Prostate gland (tissue), 2 donors: ENCODE measurements around the gene JMJD4. TPM values are rescaled to one million over a fixed set of nuclear protein-coding genes. Genes with fewer than 3 reads are reported as not detected.

ENCODE experiments used
- DNase-seq: peaks from one replicate; pipeline ENCODE4 v3.0.0-alpha.2; 2019; ENCODE audit warnings: low spot score
- H3K27ac ChIP-seq, 2 donors: fragments of 200-600 bp; sonication (generic); 2 replicates each; pipeline ENCODE4 v1.5.1; 2017 to 2019
- H3K27me3 ChIP-seq: fragments of 200-600 bp; sonication (generic); replicated peaks from 2 replicates; pipeline ENCODE4 v1.5.1; 2019; ENCODE audit not compliant: insufficient read depth
- H3K36me3 ChIP-seq, 2 donors: fragments of 200-600 bp; sonication (generic); 1 replicate in 1 of 2; 2 replicates in 1 of 2; pipeline versions ENCODE4 v1.5.1 to v1.8.1; 2017 to 2019
- H3K4me1 ChIP-seq: fragments of 200-600 bp; sonication (generic); replicated peaks from 2 replicates; pipeline ENCODE4 v1.5.1; 2019
- H3K4me3 ChIP-seq, 2 donors: fragments of 200-600 bp; sonication (generic); 2 replicates each; pipeline ENCODE4 v1.5.1; 2017 to 2019
- H3K9me3 ChIP-seq: fragments of 200-600 bp; sonication (generic); 2 replicates; pipeline ENCODE4 v1.5.1; 2017
- CTCF ChIP-seq, 4 experiments: fragments of 200-600 bp in 2 of 4; fragments of 450-650 bp in 2 of 4; sonication (generic) in 2 of 4; IDR thresholded peaks; 1 replicate in 3 of 4; 2 replicates in 1 of 4; pipeline ENCODE4 v1.5.1; 2016 to 2019; ENCODE audit warnings: antibody characterized with exemption in 4 of 4, mild to moderate bottlenecking in 2 of 4, moderate library complexity in 2 of 4
- POLR2A ChIP-seq: fragments of 450-650 bp; IDR thresholded peaks from one replicate; pipeline ENCODE4 v1.6.1; 2016; ENCODE audit warnings: antibody characterized with exemption, mild to moderate bottlenecking
- POLR2AphosphoS5 ChIP-seq: sonication (generic); formaldehyde crosslinking; IDR thresholded peaks from one replicate; pipeline ENCODE4 v1.6.1; 2017; ENCODE audit warnings: antibody characterized with exemption
- WGBS: methylation state at CpG from one replicate; pipeline ENCODE4 v1.1.5; 2018; 5-methylcytosine and 5-hydroxymethylcytosine counted together
- intact Hi-C: fragments of 100-400 bp; cut with DNase I; formaldehyde crosslinking; loops from one replicate; pipeline ENCODE4 v1.14.2; 2022
- total RNA-seq, 2 donors: library from RNA; depleted of rRNA; stranded (reverse); fragments of >200 nt; gene quantifications; one replicate each; pipeline ENCODE4 v1.1.0, GENCODE V29; 2016

Gene JMJD4
- total RNA-seq, 2 donors from 2014 or later, result 29.8 to 38.3 TPM

- Histone ChIP-seq H3K9me3 (no peaks in the 10 kb centered on the region), H3K4me1 (peaks cover 2% of the 10 kb centered on the region), H3K36me3 (no peaks in the 10 kb centered on the region), H3K27ac (no peak overlapping the region), H3K4me3 (no peak overlapping the region), H3K27me3 (no peaks in the 10 kb centered on the region)
- DNase-seq, result no peak
- WGBS, result 67% methylated on average over 6 of the region's 6 CpGs
- intact Hi-C loops, result no loop called here
- TF ChIP-seq POLR2AphosphoS5 (no peak), POLR2A (no peak), CTCF (IDR thresholded peaks at IDR 0.05) (no peak)
These were observed 23.3 kb upstream of the JMJD4 start for GRCh38 chr1:227758366-227758765.

GRCh38 chr1:227757781-227758180 lies 22.7 kb upstream of the JMJD4 start:
- DNase-seq, result no peak
- 58% methylated on average over 2 of the region's 2 CpGs for WGBS
- intact Hi-C loops, result loop anchor here (2.0 kb wide), 1 partner anchor 23 kb away; the partner anchor contains the start of genes JMJD4 and SNAP47
- H3K27ac ChIP-seq, result no peak overlapping the region
- H3K27me3 ChIP-seq, result no peaks in the 10 kb centered on the region
- no peaks in the 10 kb centered on the region for H3K9me3 ChIP-seq
- no peak overlapping the region for H3K4me3 ChIP-seq
- TF ChIP-seq POLR2AphosphoS5, result no peak
- no peak for TF ChIP-seq CTCF (IDR thresholded peaks at IDR 0.05)
- no peak for TF ChIP-seq POLR2A
- H3K36me3 ChIP-seq, result no peaks in the 10 kb centered on the region
- peaks cover 2% of the 10 kb centered on the region for H3K4me1 ChIP-seq

- TF ChIP-seq POLR2AphosphoS5 (no peak), POLR2A (no peak)
- Histone ChIP-seq H3K9me3 (no peaks in the 10 kb centered on the region), H3K36me3 (no peaks in the 10 kb centered on the region), H3K4me3 (no peak overlapping the region), H3K4me1 (no peaks in the 10 kb centered on the region), H3K27ac (no peak overlapping the region), H3K27me3 (no peaks in the 10 kb centered on the region)
- intact Hi-C loops, result loop anchor here (2.0 kb wide), 1 partner anchor 22 kb away; the partner anchor contains the start of genes JMJD4 and SNAP47
- 70% methylated on average over 13 of the region's 13 CpGs for WGBS
- DNase-seq, result no peak
These were observed 21.3 kb upstream of the JMJD4 start for GRCh38 chr1:227756172-227756959.

- Histone ChIP-seq H3K4me3 (no peak overlapping the region), H3K27me3 (no peaks in the 10 kb centered on the region), H3K36me3 (no peaks in the 10 kb centered on the region), H3K27ac (no peak overlapping the region), H3K9me3 (no peaks in the 10 kb centered on the region), H3K4me1 (no peaks in the 10 kb centered on the region)
- 87% methylated on average over 4 of the region's 4 CpGs for WGBS
- no peak for DNase-seq
- intact Hi-C loops, result no loop called here
- no peak for TF ChIP-seq POLR2AphosphoS5
- TF ChIP-seq CTCF (IDR thresholded peaks at IDR 0.05), result no peak
- TF ChIP-seq POLR2A, result no peak
These were observed 19.9 kb upstream of the JMJD4 start for GRCh38 chr1:227754958-227755357.

GRCh38 chr1:227753999-227754711 lies 19.1 kb upstream of the JMJD4 start:
- Histone ChIP-seq H3K27me3 (no peaks in the 10 kb centered on the region), H3K4me1 (no peaks in the 10 kb centered on the region), H3K27ac (no peak overlapping the region), H3K36me3 (peaks cover 0 to 3% of the 10 kb centered on the region in 2 donors), H3K4me3 (no peak overlapping the region), H3K9me3 (no peaks in the 10 kb centered on the region)
- TF ChIP-seq POLR2AphosphoS5 (no peak), CTCF (IDR thresholded peaks at IDR 0.05) (no peak), POLR2A (no peak)
- no peak for DNase-seq
- intact Hi-C loops, result no loop called here
- 52% methylated on average over 7 of the region's 7 CpGs for WGBS
